Brain microvascular endothelial cell (primary cell): ENCODE measurements around the gene VASH1.

Source experiments
- DNase-seq: peaks from one replicate; pipeline ENCODE4 v3.0.0-alpha.2; 2020
- H3K27ac ChIP-seq: fragments of 250-450 bp; sonication (Bioruptor Pico); 2 replicates; pipeline ENCODE4 v1.5.1; 2020; ENCODE audit warnings: mild to moderate bottlenecking, moderate library complexity
- H3K27me3 ChIP-seq: fragments of 250-450 bp; sonication (Bioruptor Pico); replicated peaks from 2 replicates; pipeline ENCODE4 v1.5.1; 2020; ENCODE audit warnings: mild to moderate bottlenecking
- H3K36me3 ChIP-seq: fragments of 250-450 bp; sonication (Bioruptor Pico); replicated peaks from 2 replicates; pipeline ENCODE4 v1.5.1; 2020; ENCODE audit warnings: mild to moderate bottlenecking
- H3K4me3 ChIP-seq: 2 replicates; pipeline ENCODE4 v1.5.1; 2011; ENCODE audit warnings: low read depth, mild to moderate bottlenecking, control low read depth, low read length, moderate library complexity
- in situ Hi-C: cut with HindIII; loops from 2 replicates; pipeline ENCODE4 v1.10.0; 2017; ENCODE audit warnings: low sequenced_read_pairs, low pct_ligation_motif_present
- TF ChIP-seq, protein P1 (sequence below): IDR thresholded peaks from 2 replicates; pipeline ENCODE4 v1.5.1; 2011; ENCODE audit warnings: low read depth, mild to moderate bottlenecking, moderate library complexity, low read length, control low read depth, inconsistent platforms; ENCODE audit errors: missing control alignments

VASH1 gene

GRCh38 chr14:76784266-76784874 lies 23.1 kb downstream of the VASH1 start:
- Histone ChIP-seq H3K27me3 (no peaks in the 10 kb centered on the region), H3K4me3 (no peak overlapping the region), H3K36me3 (peaks cover 6% of the 10 kb centered on the region), H3K27ac (no peak overlapping the region)
- in situ Hi-C loops, result no loop called here
- TF ChIP-seq, protein P1, sequence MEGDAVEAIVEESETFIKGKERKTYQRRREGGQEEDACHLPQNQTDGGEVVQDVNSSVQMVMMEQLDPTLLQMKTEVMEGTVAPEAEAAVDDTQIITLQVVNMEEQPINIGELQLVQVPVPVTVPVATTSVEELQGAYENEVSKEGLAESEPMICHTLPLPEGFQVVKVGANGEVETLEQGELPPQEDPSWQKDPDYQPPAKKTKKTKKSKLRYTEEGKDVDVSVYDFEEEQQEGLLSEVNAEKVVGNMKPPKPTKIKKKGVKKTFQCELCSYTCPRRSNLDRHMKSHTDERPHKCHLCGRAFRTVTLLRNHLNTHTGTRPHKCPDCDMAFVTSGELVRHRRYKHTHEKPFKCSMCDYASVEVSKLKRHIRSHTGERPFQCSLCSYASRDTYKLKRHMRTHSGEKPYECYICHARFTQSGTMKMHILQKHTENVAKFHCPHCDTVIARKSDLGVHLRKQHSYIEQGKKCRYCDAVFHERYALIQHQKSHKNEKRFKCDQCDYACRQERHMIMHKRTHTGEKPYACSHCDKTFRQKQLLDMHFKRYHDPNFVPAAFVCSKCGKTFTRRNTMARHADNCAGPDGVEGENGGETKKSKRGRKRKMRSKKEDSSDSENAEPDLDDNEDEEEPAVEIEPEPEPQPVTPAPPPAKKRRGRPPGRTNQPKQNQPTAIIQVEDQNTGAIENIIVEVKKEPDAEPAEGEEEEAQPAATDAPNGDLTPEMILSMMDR, result no peak
- no peak for DNase-seq

GRCh38 chr14:76784881-76785280 lies 23.6 kb downstream of the VASH1 start:
- TF ChIP-seq, protein P1, result peak; percentile 99
- peak; percentile 80 for DNase-seq
- Histone ChIP-seq H3K27ac (no peak overlapping the region), H3K27me3 (no peaks in the 10 kb centered on the region), H3K36me3 (peaks cover 7% of the 10 kb centered on the region), H3K4me3 (no peak overlapping the region)
- in situ Hi-C loops, result no loop called here

GRCh38 chr14:76786601-76787000 lies 25.3 kb downstream of the VASH1 start:
- in situ Hi-C loops, result no loop called here
- Histone ChIP-seq H3K27me3 (no peaks in the 10 kb centered on the region), H3K27ac (no peak overlapping the region), H3K36me3 (peaks cover 13% of the 10 kb centered on the region), H3K4me3 (no peak overlapping the region)
- DNase-seq, result no peak
- TF ChIP-seq, protein P1, result no peak

DNA sequence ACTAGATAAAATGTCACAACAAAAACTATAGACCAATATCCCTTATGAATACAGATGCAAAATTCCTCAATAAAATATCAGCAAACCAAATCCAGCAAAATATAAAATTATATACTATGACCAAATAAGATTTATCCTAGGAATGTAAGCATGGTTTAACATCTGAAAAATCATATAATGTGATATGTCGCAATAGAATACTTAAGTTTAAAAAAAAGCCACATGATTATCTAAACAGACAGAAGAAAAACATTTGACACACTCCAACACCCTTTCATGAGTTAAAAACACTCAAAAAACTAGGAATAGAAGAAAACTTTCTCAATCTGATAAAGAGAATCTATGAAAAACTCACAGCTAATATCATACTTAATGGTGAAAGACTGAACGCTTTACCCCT lies 31.2 kb downstream of the VASH1 start:
- no peak overlapping the region for H3K4me3 ChIP-seq
- in situ Hi-C loops, result no loop called here
- TF ChIP-seq, protein P1, result no peak
- no peaks in the 10 kb centered on the region for H3K27me3 ChIP-seq
- peaks cover 13% of the 10 kb centered on the region for H3K36me3 ChIP-seq
- DNase-seq, result no peak
- no peak overlapping the region for H3K27ac ChIP-seq

DNA sequence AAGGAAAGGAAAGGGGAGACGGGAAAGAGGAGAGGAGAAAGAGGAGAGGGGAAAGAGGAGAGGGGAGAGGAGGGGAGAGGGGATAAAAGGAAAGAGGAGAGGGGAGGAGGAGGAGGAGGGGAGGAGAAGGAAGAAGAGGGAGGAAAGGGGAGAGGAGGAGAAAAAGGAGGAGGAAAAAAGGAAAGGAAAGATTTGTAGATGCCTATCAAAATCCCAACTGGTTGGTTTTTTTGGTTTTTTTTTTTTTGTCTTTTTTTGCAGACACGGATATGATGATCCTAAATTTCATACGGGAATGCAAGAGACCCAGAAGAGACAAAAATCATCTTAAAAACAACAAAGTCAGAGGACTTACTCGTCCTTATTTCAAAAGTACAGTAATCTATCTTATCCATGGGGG lies 32.1 kb downstream of the VASH1 start:
- in situ Hi-C loops, result no loop called here
- peaks cover 13% of the 10 kb centered on the region for H3K36me3 ChIP-seq
- TF ChIP-seq, protein P1, result no peak
- no peaks in the 10 kb centered on the region for H3K27me3 ChIP-seq
- DNase-seq, result no peak
- no peak overlapping the region for H3K27ac ChIP-seq
- no peak overlapping the region for H3K4me3 ChIP-seq

DNA sequence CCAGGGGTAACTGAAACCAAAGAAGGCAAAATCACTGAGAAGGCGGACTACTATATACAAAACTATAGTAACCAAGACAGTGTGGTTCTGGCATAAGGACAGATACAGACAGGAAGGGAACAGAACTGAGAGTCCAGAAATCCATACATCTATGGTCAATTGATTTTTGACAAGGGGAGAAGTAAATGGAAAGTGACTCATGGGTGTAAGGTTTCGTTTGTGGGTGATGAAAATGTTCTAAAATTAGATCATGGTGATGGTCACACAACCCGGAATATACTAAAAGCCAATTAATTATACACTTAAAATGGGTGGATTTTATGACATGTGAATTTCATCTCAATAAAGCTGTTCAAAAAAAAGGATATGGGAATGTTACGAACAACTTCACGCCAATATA lies 32.7 kb downstream of the VASH1 start:
- Histone ChIP-seq H3K27ac (no peak overlapping the region), H3K4me3 (no peak overlapping the region), H3K27me3 (no peaks in the 10 kb centered on the region), H3K36me3 (peaks cover 10% of the 10 kb centered on the region)
- TF ChIP-seq, protein P1, result no peak
- in situ Hi-C loops, result no loop called here
- DNase-seq, result no peak
